ENCODE measurements around the gene RAD51B.

The RAD51B gene

GRCh38 chr14:68561531-68562007, 742.0 kb downstream of the RAD51B start:
- DNase-seq (ENCODE audit: low read depth), result no peak
- H3K4me3 ChIP-seq (replicated peaks; ENCODE audit: low read depth, low read length), result no peak overlapping the region
- TF ChIP-seq CTCF (IDR thresholded peaks at IDR 0.05; ENCODE audit: low read length, missing control alignments), result no peak

GRCh38 chr14:68562911-68563250, 743.3 kb downstream of the RAD51B start:
- no peak overlapping the region for H3K4me3 ChIP-seq (replicated peaks; ENCODE audit: low read depth, low read length)
- no peak for TF ChIP-seq CTCF (IDR thresholded peaks at IDR 0.05; ENCODE audit: low read length, missing control alignments)
- no peak for DNase-seq (ENCODE audit: low read depth)

GRCh38 chr14:68563251-68564131, 743.9 kb downstream of the RAD51B start:
- no peak overlapping the region for H3K4me3 ChIP-seq (replicated peaks; ENCODE audit: low read depth, low read length)
- TF ChIP-seq CTCF (IDR thresholded peaks at IDR 0.05; ENCODE audit: low read length, missing control alignments), result no peak
- peak; percentile 83 for DNase-seq (ENCODE audit: low read depth)

GRCh38 chr14:68564191-68564825, 744.7 kb downstream of the RAD51B start:
- H3K4me3 ChIP-seq (replicated peaks; ENCODE audit: low read depth, low read length), result no peak overlapping the region
- TF ChIP-seq CTCF (IDR thresholded peaks at IDR 0.05; ENCODE audit: low read length, missing control alignments), result no peak
- no peak for DNase-seq (ENCODE audit: low read depth)

- TF ChIP-seq CTCF (IDR thresholded peaks at IDR 0.05; ENCODE audit: low read length, missing control alignments), result no peak
- DNase-seq (ENCODE audit: low read depth), result peak; percentile 40
- no peak overlapping the region for H3K4me3 ChIP-seq (replicated peaks; ENCODE audit: low read depth, low read length)
These were observed 745.5 kb downstream of the RAD51B start for GRCh38 chr14:68564826-68565759.

- H3K4me3 ChIP-seq (replicated peaks; ENCODE audit: low read depth, low read length), result no peak overlapping the region
- no peak for DNase-seq (ENCODE audit: low read depth)
- TF ChIP-seq CTCF (IDR thresholded peaks at IDR 0.05; ENCODE audit: low read length, missing control alignments), result no peak
These were observed 746.5 kb downstream of the RAD51B start for GRCh38 chr14:68566075-68566474.
